ENCODE measurements around the gene PIERCE2.

PIERCE2 gene

DNA sequence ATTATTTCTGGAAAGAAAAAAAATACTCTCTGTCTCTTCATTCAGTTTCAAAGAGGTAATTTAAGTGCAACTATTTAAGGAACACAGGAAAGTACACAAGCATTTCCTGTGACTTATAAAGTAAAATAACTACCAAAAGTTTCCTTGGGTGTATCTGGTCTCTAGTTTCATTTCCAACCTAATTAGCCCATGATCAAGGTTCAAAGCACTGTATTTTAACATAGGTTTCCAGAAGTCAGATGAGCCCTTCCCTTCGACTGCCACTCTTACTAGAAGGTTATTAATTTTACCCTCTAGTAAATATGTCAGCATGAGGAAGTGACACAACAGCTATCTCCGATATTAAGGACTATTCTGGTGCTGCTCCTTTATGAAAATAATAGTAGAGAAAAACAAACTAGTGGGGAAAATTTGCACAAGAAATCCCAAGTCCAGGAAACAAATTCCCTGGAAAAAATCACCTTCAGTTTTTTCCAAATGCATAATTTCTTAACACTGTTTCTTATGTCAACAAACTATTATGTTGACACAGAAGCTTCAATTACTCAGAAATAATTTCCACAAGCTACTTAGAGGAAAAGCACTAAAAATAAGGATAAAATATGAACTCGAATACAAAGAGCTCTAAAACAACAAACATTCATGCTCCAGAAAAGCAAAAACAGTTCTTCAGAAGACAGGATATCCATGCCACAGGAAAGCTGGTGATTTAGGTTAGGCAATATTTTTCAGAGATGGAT, 35.4 kb upstream of the PIERCE2 start:
- Histone ChIP-seq H3K36me3 (peaks cover 99% of the 10 kb centered on the region), H3K4me3 (ENCODE audit: low read depth in 1 of 2, low read length in 1 of 2) (no peak overlapping the region), H3K4me1 (ENCODE audit: control insufficient read depth in 1 of 2, insufficient read depth in 1 of 2, low read depth in 1 of 2, low read length in 1 of 2) (no peaks in the 10 kb centered on the region), H3K9me3 (no peaks in the 10 kb centered on the region), H3K27me3 (no peaks in the 10 kb centered on the region), H3K27ac (peak overlapping the region; percentile 62)
- TF ChIP-seq, protein P1, sequence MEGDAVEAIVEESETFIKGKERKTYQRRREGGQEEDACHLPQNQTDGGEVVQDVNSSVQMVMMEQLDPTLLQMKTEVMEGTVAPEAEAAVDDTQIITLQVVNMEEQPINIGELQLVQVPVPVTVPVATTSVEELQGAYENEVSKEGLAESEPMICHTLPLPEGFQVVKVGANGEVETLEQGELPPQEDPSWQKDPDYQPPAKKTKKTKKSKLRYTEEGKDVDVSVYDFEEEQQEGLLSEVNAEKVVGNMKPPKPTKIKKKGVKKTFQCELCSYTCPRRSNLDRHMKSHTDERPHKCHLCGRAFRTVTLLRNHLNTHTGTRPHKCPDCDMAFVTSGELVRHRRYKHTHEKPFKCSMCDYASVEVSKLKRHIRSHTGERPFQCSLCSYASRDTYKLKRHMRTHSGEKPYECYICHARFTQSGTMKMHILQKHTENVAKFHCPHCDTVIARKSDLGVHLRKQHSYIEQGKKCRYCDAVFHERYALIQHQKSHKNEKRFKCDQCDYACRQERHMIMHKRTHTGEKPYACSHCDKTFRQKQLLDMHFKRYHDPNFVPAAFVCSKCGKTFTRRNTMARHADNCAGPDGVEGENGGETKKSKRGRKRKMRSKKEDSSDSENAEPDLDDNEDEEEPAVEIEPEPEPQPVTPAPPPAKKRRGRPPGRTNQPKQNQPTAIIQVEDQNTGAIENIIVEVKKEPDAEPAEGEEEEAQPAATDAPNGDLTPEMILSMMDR (IDR thresholded peaks at IDR 0.05) = no peak

- no peak overlapping the region for H3K27ac ChIP-seq
- H3K27me3 ChIP-seq = no peaks in the 10 kb centered on the region
- peaks cover 100% of the 10 kb centered on the region for H3K36me3 ChIP-seq
- no peaks in the 10 kb centered on the region for H3K4me1 ChIP-seq (ENCODE audit: control insufficient read depth in 1 of 2, insufficient read depth in 1 of 2, low read depth in 1 of 2, low read length in 1 of 2)
- no peaks in the 10 kb centered on the region for H3K9me3 ChIP-seq
- TF ChIP-seq, protein P1 (IDR thresholded peaks at IDR 0.05) = no peak
- H3K4me3 ChIP-seq (ENCODE audit: low read depth in 1 of 2, low read length in 1 of 2) = no peak overlapping the region
Measured at GRCh38 chr15:55379095-55379494, 29.2 kb upstream of the PIERCE2 start.

GRCh38 chr15:55381595-55381994, 26.7 kb upstream of the PIERCE2 start:
- Histone ChIP-seq H3K36me3 (peaks cover 100% of the 10 kb centered on the region), H3K27ac (peak overlapping the region; percentile 60), H3K27me3 (no peaks in the 10 kb centered on the region), H3K4me1 (ENCODE audit: control insufficient read depth in 1 of 2, insufficient read depth in 1 of 2, low read depth in 1 of 2, low read length in 1 of 2) (no peaks in the 10 kb centered on the region), H3K4me3 (ENCODE audit: low read depth in 1 of 2, low read length in 1 of 2) (no peak overlapping the region), H3K9me3 (no peaks in the 10 kb centered on the region)
- TF ChIP-seq, protein P1 (IDR thresholded peaks at IDR 0.05) = no peak

GRCh38 chr15:55383687-55384086, 24.6 kb upstream of the PIERCE2 start:
- Histone ChIP-seq H3K4me1 (ENCODE audit: control insufficient read depth in 1 of 2, insufficient read depth in 1 of 2, low read depth in 1 of 2, low read length in 1 of 2) (no peaks in the 10 kb centered on the region), H3K4me3 (ENCODE audit: low read depth in 1 of 2, low read length in 1 of 2) (no peak overlapping the region), H3K36me3 (peaks cover 99% of the 10 kb centered on the region), H3K9me3 (no peaks in the 10 kb centered on the region), H3K27me3 (no peaks in the 10 kb centered on the region), H3K27ac (peak overlapping the region; percentile 64)
- TF ChIP-seq, protein P1 (IDR thresholded peaks at IDR 0.05) = no peak

DNA sequence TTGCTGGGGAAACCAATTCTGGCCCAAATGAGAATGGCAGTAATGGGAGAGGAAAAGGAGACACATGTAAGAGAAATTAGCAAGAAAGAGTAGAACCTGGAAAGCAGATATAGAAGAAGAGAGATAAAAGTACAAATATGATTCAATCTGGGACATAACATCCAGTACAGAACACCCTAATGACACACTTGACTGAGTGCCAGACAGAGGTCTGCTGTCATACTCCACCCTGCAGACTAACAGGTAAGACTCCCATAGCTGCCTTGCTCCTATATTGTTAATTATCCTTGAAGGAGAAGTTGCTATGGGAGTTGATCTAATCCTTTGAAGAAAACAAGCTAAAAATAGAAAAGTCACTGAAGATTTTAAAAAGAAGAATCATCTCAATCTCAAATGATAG, 21.3 kb upstream of the PIERCE2 start:
- H3K27me3 ChIP-seq = no peaks in the 10 kb centered on the region
- TF ChIP-seq, protein P1 (IDR thresholded peaks at IDR 0.05) = no peak
- H3K9me3 ChIP-seq = no peaks in the 10 kb centered on the region
- H3K4me1 ChIP-seq (ENCODE audit: control insufficient read depth in 1 of 2, insufficient read depth in 1 of 2, low read depth in 1 of 2, low read length in 1 of 2) = peaks cover 13 to 18% of the 10 kb centered on the region in 2 experiments
- no peak overlapping the region for H3K4me3 ChIP-seq (ENCODE audit: low read depth in 1 of 2, low read length in 1 of 2)
- H3K36me3 ChIP-seq = peaks cover 78% of the 10 kb centered on the region
- peak overlapping the region; percentile 53 for H3K27ac ChIP-seq
